ENCODE data around the gene PALM3.

DNA sequence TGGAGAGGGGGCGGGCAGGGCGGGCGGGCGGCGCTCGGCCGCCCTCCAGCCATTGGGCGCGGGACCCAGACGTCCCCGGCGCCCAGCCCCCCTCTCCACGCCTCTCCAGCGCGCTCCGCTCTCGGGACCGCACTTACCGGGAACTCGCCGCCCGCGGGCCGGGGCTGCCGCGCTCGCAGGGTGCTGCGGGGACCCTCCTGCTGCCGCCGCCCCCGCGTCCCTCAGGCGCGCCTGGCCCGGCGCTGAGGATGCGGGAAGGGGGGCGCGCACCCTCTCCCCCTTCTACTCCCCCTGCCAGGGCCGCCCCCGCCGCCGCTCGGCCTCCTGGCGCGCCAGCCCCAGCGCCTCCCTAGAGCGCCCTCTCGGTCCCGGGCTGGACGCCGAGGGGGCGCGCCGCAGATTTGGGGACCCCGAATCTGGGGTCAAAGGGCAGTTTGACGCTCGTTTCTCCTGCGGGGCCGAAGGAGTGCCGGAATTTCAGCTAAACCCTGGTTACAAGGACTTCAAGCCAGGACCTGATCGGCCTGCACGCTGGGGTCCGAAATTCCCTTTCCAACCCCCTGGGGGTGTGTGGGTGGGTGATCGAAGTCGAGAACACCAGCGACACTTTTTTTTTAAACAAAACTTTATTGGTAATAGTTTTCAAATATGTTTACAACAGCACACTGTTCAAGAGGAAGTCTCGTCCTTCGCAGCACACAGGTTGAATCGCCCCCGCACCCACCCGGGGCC is 29.4 kb upstream of the PALM3 start:
- TF ChIP-seq, protein P1, sequence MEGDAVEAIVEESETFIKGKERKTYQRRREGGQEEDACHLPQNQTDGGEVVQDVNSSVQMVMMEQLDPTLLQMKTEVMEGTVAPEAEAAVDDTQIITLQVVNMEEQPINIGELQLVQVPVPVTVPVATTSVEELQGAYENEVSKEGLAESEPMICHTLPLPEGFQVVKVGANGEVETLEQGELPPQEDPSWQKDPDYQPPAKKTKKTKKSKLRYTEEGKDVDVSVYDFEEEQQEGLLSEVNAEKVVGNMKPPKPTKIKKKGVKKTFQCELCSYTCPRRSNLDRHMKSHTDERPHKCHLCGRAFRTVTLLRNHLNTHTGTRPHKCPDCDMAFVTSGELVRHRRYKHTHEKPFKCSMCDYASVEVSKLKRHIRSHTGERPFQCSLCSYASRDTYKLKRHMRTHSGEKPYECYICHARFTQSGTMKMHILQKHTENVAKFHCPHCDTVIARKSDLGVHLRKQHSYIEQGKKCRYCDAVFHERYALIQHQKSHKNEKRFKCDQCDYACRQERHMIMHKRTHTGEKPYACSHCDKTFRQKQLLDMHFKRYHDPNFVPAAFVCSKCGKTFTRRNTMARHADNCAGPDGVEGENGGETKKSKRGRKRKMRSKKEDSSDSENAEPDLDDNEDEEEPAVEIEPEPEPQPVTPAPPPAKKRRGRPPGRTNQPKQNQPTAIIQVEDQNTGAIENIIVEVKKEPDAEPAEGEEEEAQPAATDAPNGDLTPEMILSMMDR (IDR thresholded peaks at IDR 0.05), result peak in 2 of 3 experiments; percentile 0 to 18
- TF ChIP-seq POLR2A (IDR thresholded peaks at IDR 0.05), result peak; percentile 40

Measured in testis (tissue), 2 donors.